ENCODE data around the gene IGIP.
"Not testable (repeated sequence)": the region's sequence is repeated elsewhere in the genome, so short reads cannot be mapped to it uniquely, and the experiment has no call there.

The IGIP gene

GRCh38 chr5:140141241-140141640 lies 15.5 kb downstream of the IGIP start:
- peak; percentile 51 for DNase-seq (ENCODE audit: low read depth, low spot score)

DNA sequence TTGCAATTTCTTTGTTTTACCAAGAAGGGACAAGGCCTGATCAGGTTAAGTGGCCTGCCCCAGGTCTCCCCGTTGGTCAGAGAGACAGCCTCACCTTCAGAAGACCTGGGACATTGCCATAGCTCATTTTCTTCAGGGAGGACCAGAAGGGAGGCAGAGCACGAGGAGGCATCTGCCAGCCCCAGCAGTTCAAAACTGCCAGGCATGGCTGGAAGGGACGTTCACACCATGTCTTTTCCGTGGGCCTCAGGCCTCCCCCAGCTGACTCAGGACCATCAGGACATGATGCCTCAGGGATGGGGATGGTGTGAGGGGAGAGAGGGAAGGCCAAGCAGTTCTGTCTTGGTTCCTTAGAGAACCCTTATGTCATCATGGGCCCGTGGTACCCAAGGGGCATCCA lies 16.5 kb downstream of the IGIP start:
- DNase-seq (ENCODE audit: low read depth, low spot score), result no peak

- DNase-seq (ENCODE audit: low read depth, low spot score), result no peak
Observed at GRCh38 chr5:140142856-140143255, 17.1 kb downstream of the IGIP start.

DNA sequence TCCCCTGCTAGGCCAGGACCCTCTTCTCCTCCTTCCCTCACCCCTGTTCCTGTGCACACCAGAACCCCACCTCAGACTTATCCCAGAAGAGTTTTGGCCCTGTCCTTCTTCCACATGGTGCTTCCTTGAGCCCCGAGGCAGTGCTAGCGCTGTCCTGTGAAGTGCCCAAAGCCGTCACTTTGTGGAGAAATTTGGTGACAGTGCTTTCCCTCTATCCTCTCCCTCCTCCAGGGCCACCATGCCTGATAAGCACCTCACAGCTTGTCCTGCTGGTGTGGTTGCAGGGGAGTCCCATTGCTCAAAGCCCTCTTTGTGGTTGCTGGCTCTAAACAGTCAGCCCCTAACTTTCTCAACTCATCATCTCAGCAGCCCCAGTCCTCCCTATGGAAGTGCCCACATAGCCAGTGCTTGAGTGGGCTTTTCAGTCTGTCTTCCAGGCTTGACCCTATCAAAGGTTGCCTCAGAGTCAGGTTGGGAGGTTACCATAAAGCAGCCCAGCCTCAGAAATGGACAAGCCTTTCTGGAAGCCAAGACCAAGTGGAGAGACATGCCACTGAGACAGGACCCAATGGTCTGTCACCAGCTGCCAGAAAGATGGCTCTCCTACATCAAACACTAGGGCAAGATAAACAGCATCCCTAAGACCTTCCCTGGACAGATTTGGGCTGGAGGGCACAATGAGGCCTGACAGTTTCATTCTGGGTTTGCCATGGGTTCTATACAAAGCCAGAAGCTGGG lies 18.0 kb downstream of the IGIP start:
- DNase-seq (ENCODE audit: low read depth, low spot score), result no peak

GRCh38 chr5:140145256-140145655 lies 19.5 kb downstream of the IGIP start:
- no peak for DNase-seq (ENCODE audit: low read depth, low spot score)

GRCh38 chr5:140145818-140146522 lies 20.2 kb downstream of the IGIP start:
- DNase-seq (ENCODE audit: low read depth, low spot score), result peak; percentile 93

DNA sequence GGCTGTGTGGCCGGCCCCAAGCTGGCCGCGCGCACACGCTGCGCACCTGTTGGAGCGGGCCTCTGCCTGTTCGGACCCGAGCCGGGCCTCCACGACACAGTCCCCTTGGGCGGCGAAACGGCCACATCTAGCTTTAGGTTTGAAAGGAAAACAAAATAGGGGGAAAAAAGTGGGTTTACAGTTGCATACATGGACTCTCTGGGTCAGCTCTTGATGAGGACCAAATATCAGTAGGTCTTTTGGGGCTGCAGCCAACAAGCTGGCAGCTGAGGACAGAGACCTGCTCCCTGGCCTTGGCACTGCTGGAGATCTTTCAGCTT lies 20.7 kb downstream of the IGIP start:
- no peak for DNase-seq (ENCODE audit: low read depth, low spot score)

GRCh38 chr5:140147460-140147859 lies 21.7 kb downstream of the IGIP start:
- DNase-seq (ENCODE audit: low read depth, low spot score), result no peak

GRCh38 chr5:140148508-140148907 lies 22.8 kb downstream of the IGIP start:
- DNase-seq (ENCODE audit: low read depth, low spot score), result peak; percentile 26

- DNase-seq (ENCODE audit: low read depth, low spot score), result no peak
Observed at GRCh38 chr5:140150201-140150600, 24.5 kb downstream of the IGIP start.

DNA sequence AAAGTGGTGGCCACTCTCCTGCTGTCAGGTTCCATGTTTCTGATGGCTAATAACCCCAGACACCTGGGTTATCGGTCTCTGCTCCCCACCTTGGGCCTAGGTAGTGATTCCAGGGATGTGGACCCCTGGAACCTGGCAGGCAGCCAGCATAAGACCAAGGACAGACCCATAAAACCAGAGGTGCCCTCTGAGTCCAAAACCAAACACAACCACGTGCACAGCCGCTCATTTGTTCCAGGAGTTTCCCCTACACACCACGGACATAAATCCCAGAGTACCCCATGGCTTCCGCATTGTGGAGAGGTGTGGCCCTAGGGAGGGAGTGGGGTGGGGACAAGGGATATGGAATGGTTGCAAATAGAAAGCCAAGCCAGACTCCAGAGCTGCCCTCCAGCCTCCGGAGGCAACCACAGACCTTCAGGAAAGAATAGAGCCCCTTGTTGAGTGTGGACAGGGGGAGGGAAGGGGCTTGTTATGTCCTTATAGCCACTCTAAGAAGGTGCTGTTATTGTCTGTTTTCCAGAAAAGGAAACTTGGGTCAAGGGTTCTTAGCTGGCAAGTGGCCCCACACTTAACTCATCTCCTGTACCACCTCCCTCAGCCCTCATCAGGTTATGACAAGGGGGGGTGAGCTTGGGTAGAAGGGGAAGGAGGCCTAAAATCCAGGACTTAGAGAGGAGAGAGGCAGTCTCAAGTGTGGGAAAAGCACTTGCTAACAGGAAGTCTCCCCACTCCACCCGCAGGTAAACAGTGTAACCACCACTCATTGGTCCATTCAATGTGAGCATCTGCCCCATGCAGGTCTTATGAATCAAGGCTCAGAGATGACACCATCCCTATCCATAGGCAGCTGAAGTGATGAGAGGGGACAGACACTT lies 25.6 kb downstream of the IGIP start:
- DNase-seq (ENCODE audit: low read depth, low spot score), result no peak

DNA sequence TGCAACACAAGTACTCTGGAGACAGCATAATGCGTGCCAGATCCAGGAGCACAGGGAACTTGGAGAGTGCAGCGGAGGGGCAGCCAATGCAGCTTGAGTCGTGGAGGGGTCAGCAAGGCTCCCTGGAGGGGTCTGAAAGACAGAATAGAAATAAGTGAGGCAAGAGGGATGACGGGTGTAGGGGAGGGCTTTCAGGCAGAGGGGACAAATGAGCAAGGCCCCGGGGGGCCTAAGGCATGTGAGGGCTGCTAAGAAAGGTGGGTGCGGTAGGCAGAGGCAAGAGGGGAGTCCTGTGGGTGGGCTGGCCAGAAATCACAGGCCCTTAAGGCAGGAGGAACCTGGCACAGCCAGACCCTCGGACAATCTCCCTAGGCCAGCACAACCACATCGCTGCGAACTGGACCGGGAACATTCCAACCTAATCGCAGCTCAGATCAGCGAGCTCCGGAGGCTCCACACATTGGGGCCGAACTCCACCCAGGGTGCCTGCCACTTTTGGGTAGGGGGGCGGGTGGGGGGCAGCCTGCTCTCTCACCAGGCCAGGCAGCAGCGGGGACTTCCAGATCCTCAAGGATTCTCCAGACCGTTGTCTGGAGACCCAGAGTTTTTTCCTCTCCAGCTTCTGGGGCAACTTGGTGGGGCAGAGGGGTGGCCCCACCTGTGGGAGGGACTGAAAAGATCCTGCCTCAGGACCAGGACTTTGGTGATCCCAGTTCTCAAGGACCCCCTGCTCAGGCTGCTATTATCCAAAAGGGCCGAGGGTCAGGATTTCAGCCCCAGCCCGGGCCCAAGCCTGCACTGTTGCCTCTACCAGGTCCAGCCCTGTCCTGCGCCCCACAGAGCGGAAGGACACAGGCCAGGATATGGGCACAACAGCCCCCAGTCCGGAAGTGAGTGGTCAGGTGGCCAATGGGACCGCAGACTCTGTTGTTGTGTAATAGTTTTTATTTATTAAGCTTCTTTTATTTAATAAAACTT lies 26.6 kb downstream of the IGIP start:
- DNase-seq (ENCODE audit: low read depth, low spot score), result no peak

- DNase-seq (ENCODE audit: low read depth, low spot score), result no peak
Observed at GRCh38 chr5:140153255-140153654, 27.5 kb downstream of the IGIP start.

GRCh38 chr5:140153905-140154304 lies 28.2 kb downstream of the IGIP start:
- peak; percentile 13 for DNase-seq (ENCODE audit: low read depth, low spot score)

DNA sequence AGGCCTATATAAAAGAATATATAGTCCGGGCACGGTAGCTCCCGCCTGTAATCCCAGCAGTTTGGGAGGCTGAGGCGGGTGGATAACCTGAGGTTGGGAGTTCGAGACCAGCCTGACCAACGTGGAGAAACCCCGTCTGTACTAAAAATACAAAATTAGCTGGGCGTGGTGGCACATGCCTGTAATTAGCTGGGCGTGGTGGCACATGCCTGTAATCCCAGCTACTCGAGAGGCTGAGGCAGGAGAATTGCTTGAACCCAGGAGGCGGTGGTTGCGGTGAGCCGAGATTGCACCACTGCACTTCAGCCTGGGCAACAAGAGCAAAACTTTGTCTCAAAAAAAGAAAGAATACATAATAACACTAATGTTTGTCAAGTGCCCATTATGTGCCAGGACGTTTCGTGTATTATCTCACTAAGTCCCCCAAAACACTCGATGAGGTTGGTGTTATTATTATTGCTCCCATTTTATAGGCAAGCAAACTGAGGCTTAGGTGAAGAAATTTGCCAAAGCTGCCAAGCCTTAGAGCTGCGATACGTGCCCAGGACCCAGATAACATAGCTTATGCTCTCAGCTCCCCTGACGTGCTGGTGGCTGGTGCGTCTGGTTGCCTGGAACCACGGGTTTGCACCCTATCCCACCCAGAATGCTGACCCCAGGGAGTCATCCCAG lies 29.1 kb downstream of the IGIP start:
- DNase-seq (ENCODE audit: low read depth, low spot score), result not testable (repeated sequence)

DNA sequence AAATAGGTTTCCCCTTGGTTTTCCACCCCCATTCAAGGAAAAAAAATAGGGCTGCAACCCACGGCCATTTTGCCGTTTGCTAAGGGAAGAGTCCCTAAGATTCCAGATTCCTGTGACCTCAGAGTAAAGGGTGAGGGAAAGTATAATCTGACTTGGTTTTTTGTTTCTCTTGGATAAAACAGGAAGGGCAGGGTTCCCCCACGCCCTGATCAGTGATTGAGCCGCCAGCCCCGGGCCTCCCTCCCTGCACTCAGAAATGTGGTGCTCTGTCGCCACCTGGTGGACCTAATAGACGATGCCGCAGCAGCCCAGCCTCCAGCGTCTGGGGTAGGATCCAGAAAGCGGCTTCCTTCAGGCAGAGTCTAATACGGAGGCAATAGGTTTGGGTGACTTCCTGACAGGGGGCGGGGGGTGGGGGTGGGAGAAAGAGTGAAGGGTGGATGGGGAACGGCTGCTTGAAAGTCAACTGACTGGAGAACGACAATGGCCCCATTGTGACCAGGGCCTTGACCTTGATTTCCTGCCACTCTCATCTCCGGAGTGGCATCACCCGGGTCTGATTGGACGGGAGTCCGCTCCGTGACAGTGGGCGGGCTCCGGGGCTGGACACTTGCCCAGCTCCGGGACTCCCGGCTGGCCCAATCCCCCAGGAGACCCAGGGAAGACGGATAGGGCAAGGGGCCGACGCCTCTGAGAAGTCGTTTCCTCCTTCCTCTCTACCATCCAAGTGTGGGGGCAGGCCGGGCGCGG lies 31.5 kb downstream of the IGIP start:
- DNase-seq (ENCODE audit: low read depth, low spot score), result peak; percentile 92

DNA sequence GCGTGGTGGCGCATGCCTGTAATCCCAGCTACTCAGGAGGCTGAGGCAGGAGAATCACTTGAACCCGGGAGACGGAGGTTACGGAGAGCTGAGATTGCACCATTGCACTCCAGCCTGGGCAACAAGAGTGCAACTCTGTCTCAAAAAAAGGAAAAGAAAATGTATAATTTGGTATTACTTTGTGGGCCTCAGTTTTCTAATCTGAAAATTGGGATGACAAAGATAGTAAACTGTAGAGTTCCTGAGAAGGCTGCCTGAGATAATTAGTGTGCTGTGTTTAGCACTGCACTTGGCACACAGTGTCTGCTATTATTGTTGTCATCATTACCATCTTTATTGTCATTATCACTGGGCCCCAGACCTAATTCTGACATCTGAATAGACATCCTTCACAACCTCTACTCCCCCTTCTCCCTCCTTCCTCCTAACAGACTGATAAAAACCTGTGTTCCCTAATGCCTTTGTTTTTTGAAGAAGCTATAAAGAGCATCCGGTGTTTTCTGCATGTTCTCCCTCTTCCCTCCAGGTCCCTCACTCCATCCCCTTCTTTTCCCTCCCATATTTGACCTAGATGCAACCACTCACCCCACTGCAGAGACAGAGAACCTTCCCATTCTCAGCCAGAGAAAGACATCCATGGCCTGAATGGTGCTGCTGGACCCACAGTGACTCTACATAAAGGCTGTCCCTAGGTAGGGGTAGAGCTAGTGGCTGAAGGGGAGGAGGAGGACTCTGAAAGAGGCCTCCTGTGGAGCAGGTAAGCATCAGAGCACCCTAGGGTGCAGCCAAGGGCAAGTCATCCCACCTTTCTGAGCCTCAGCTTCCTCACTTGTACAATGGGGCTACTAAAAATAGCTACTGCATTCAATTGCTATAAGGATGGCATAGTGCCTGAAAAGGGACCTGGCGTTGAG lies 33.5 kb downstream of the IGIP start:
- DNase-seq (ENCODE audit: low read depth, low spot score), result no peak

DNA sequence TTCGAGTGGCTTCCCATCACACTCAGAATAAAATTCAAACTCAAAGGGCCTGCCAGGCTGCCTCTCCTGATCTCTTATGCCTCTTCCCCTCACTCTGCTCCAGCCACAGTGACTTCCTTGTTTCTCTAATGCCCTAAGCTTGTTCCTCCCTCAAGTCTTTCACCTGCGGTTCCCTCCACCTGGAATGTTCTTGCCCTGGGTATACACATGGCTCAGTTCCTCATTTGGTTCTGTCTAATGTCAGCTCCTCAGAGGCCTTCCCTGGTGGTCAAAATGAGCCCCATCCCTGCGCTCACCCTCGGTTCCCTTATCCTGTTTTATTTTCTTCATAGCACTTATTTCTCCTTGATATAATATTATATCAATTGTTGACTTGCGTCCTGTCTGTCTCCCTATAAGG lies 36.5 kb downstream of the IGIP start:
- DNase-seq (ENCODE audit: low read depth, low spot score), result no peak

GRCh38 chr5:140162781-140163180 lies 37.0 kb downstream of the IGIP start:
- DNase-seq (ENCODE audit: low read depth, low spot score), result no peak
